MM.1S (cell line): Measurements from ENCODE around the gene DCLK1.

Source experiments
- DNase-seq: peaks from one replicate; pipeline ENCODE4 v3.0.0-alpha.2; 2015
- H2AFZ ChIP-seq: fragments of 300-600 bp; sonication (generic); 2 replicates; pipeline ENCODE4 v1.6.0; 2016; ENCODE audit warnings: antibody characterized with exemption, low read length
- H3F3A ChIP-seq: fragments of 300-600 bp; sonication (generic); 2 replicates; pipeline ENCODE4 v1.6.1; 2016; ENCODE audit warnings: mild to moderate bottlenecking, antibody characterized with exemption, low read length, moderate library complexity, mixed read lengths; ENCODE audit not compliant: insufficient read depth
- H3K27ac ChIP-seq: fragments of 300-600 bp; sonication (generic); 2 replicates; pipeline ENCODE4 v1.5.1; 2016; ENCODE audit warnings: mild to moderate bottlenecking, low read length
- H3K27me3 ChIP-seq: fragments of 300-600 bp; sonication (generic); replicated peaks from 2 replicates; pipeline ENCODE4 v1.6.0; 2016; ENCODE audit warnings: low read length; ENCODE audit not compliant: insufficient read depth
- H3K36me3 ChIP-seq: fragments of 300-600 bp; sonication (generic); replicated peaks from 2 replicates; pipeline ENCODE4 v1.6.1; 2016; ENCODE audit warnings: mild to moderate bottlenecking, low read length, mixed read lengths; ENCODE audit not compliant: insufficient read depth
- H3K4me1 ChIP-seq: fragments of 300-600 bp; sonication (generic); 2 replicates; pipeline ENCODE4 v1.6.1; 2016; ENCODE audit warnings: low read length, mixed read lengths
- H3K4me2 ChIP-seq: fragments of 300-600 bp; sonication (generic); 2 replicates; pipeline ENCODE4 v1.6.0; 2016; ENCODE audit warnings: low read depth, low read length
- H3K4me3 ChIP-seq: fragments of 300-600 bp; sonication (generic); 2 replicates; pipeline ENCODE4 v1.5.1; 2016; ENCODE audit warnings: low read length, mixed read lengths
- H3K79me2 ChIP-seq: fragments of 300-600 bp; sonication (generic); 2 replicates; pipeline ENCODE4 v1.6.1; 2016; ENCODE audit warnings: mixed run types, low read length, mixed read lengths
- H3K9ac ChIP-seq: fragments of 300-600 bp; sonication (generic); 2 replicates; pipeline ENCODE4 v1.6.1; 2016; ENCODE audit warnings: low read length, mixed read lengths
- H3K9me2 ChIP-seq: fragments of 300-600 bp; sonication (generic); replicated peaks from 2 replicates; pipeline ENCODE4 v1.6.1; 2016; ENCODE audit warnings: mild to moderate bottlenecking, low read length, mixed read lengths; ENCODE audit not compliant: insufficient read depth
- H3K9me3 ChIP-seq: fragments of 300-600 bp; sonication (generic); replicated peaks from 2 replicates; pipeline ENCODE4 v1.6.1; 2016; ENCODE audit warnings: mild to moderate bottlenecking, low read length, mixed read lengths; ENCODE audit not compliant: insufficient read depth
- H4K20me1 ChIP-seq: fragments of 300-600 bp; sonication (generic); 2 replicates; pipeline ENCODE4 v1.6.1; 2016; ENCODE audit warnings: mild to moderate bottlenecking, low read length, moderate library complexity, mixed read lengths; ENCODE audit not compliant: insufficient read depth
- EZH2 ChIP-seq: fragments of 300-600 bp; sonication (generic); optimal IDR thresholded peaks from 2 replicates; pipeline ENCODE3; 2017; ENCODE audit warnings: low read depth, mild to moderate bottlenecking, antibody characterized with exemption, low read length, mixed read lengths
- EZH2phosphoT487 ChIP-seq: fragments of 300-600 bp; sonication (generic); IDR thresholded peaks from 2 replicates; pipeline ENCODE4 v1.6.1; 2018; ENCODE audit warnings: antibody characterized with exemption, low read length
- TF ChIP-seq, protein P1 (sequence below): fragments of 300-600 bp; sonication (generic); IDR thresholded peaks from 2 replicates; pipeline ENCODE4 v1.5.1; 2016; ENCODE audit warnings: antibody characterized with exemption, low read length, mixed read lengths

Gene DCLK1

DNA sequence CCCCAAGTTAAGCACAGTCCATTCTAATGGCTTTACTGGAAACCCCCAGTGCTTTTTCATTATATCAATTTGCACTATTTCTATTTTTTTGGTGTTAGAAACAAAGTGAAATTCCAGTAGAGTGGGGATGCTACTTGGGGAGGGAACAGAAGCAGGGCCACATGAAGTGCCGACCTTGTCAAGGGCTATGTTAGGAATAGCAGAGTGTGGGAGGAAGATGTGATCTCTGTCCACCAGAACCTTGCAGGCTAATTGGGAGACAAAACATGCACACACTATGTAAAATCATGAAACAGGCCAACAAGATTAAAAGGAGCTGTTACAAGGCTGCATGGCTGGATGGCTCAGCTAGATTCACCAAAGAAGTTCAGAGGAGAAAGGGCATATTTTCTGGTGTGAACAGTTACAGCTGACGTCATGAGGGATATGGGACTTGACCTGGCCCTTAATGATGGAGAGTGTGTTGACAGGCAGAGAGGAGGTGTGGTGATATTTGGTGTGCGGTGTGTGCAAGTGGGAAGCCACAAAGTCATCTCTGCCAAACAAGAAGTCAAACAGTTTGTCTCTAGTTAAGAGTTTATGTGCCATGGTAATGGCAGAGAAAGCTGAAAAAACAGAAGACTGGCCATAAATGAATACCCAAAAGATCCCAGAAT lies 336.3 kb downstream of the DCLK1 start:
- Histone ChIP-seq H4K20me1 (no peaks in the 10 kb centered on the region), H3K36me3 (no peaks in the 10 kb centered on the region), H3K27ac (no peak overlapping the region), H3K27me3 (no peaks in the 10 kb centered on the region), H3K4me1 (no peaks in the 10 kb centered on the region), H3K79me2 (no peaks in the 10 kb centered on the region), H3F3A (no peaks in the 10 kb centered on the region), H3K9me3 (no peaks in the 10 kb centered on the region), H3K9ac (no peak overlapping the region), H2AFZ (no peak overlapping the region), H3K9me2 (no peaks in the 10 kb centered on the region), H3K4me2 (no peak overlapping the region), H3K4me3 (no peak overlapping the region)
- TF ChIP-seq EZH2phosphoT487 (no peak), EZH2 (no peak)
- TF ChIP-seq, protein P1, sequence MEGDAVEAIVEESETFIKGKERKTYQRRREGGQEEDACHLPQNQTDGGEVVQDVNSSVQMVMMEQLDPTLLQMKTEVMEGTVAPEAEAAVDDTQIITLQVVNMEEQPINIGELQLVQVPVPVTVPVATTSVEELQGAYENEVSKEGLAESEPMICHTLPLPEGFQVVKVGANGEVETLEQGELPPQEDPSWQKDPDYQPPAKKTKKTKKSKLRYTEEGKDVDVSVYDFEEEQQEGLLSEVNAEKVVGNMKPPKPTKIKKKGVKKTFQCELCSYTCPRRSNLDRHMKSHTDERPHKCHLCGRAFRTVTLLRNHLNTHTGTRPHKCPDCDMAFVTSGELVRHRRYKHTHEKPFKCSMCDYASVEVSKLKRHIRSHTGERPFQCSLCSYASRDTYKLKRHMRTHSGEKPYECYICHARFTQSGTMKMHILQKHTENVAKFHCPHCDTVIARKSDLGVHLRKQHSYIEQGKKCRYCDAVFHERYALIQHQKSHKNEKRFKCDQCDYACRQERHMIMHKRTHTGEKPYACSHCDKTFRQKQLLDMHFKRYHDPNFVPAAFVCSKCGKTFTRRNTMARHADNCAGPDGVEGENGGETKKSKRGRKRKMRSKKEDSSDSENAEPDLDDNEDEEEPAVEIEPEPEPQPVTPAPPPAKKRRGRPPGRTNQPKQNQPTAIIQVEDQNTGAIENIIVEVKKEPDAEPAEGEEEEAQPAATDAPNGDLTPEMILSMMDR: no peak
- DNase-seq: no peak

- H4K20me1 ChIP-seq: no peaks in the 10 kb centered on the region
- TF ChIP-seq EZH2: no peak
- TF ChIP-seq EZH2phosphoT487: no peak
- no peaks in the 10 kb centered on the region for H3K27me3 ChIP-seq
- no peaks in the 10 kb centered on the region for H3K4me1 ChIP-seq
- no peak overlapping the region for H3K9ac ChIP-seq
- H3K4me3 ChIP-seq: no peak overlapping the region
- no peaks in the 10 kb centered on the region for H3K9me3 ChIP-seq
- no peak for DNase-seq
- no peak overlapping the region for H2AFZ ChIP-seq
- H3K79me2 ChIP-seq: no peaks in the 10 kb centered on the region
- H3K36me3 ChIP-seq: no peaks in the 10 kb centered on the region
- no peak overlapping the region for H3K4me2 ChIP-seq
- no peaks in the 10 kb centered on the region for H3K9me2 ChIP-seq
- no peak overlapping the region for H3K27ac ChIP-seq
- H3F3A ChIP-seq: no peaks in the 10 kb centered on the region
These were observed 337.4 kb downstream of the DCLK1 start for GRCh38 chr13:35793823-35794222.

DNA sequence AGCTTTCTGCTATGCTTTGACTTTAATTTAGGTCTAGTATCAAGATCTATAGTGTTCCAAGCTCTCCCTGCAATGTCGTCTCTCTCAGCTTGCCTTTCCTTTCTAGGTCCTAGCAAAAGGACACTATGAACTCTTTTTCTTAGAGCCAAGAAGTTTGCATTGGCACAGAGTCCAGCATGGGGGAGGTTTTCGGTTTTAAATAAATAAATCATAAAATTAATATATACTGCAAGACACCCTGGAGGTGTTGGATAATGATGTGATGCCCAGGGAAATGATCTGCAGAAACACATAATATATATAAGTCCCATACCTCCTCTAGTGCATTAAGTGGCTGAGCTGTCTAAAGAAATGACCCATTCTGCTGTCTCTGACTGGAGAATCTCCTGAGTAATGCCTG lies 338.3 kb downstream of the DCLK1 start:
- Histone ChIP-seq H3K9me3 (no peaks in the 10 kb centered on the region), H3K9ac (no peak overlapping the region), H3K9me2 (no peaks in the 10 kb centered on the region), H3K79me2 (no peaks in the 10 kb centered on the region), H3K4me3 (no peak overlapping the region), H4K20me1 (no peaks in the 10 kb centered on the region), H3K27me3 (no peaks in the 10 kb centered on the region), H2AFZ (no peak overlapping the region), H3K36me3 (no peaks in the 10 kb centered on the region), H3F3A (no peaks in the 10 kb centered on the region), H3K4me2 (no peak overlapping the region), H3K4me1 (no peaks in the 10 kb centered on the region), H3K27ac (no peak overlapping the region)
- DNase-seq: no peak
- TF ChIP-seq, protein P1: no peak
- no peak for TF ChIP-seq EZH2phosphoT487
- TF ChIP-seq EZH2: no peak

DNA sequence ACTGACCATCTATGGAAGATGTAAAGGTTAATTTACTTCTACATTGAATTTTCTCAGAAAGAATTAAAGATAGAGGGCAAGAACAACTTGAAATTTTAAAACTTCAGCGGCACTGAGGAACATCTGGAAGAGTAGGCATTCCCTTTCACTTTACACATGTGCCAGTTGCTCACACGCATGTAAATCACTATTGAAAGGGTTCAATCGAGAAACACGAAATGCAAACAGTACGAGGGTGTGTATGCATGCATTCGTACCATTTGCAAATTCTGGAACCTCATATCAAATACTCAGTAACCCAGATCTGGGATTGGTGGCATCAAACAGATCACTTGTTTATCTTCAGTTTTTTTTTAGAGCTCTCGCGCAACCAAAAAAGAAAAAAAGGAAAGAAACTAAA lies 339.2 kb downstream of the DCLK1 start:
- DNase-seq: no peak
- no peak overlapping the region for H3K4me2 ChIP-seq
- H3K4me3 ChIP-seq: no peak overlapping the region
- H3K9ac ChIP-seq: no peak overlapping the region
- no peaks in the 10 kb centered on the region for H3K9me2 ChIP-seq
- H3K36me3 ChIP-seq: no peaks in the 10 kb centered on the region
- no peak overlapping the region for H2AFZ ChIP-seq
- TF ChIP-seq EZH2: no peak
- TF ChIP-seq, protein P1: no peak
- TF ChIP-seq EZH2phosphoT487: no peak
- no peak overlapping the region for H3K27ac ChIP-seq
- H4K20me1 ChIP-seq: no peaks in the 10 kb centered on the region
- no peaks in the 10 kb centered on the region for H3K9me3 ChIP-seq
- no peaks in the 10 kb centered on the region for H3K27me3 ChIP-seq
- no peaks in the 10 kb centered on the region for H3K4me1 ChIP-seq
- no peaks in the 10 kb centered on the region for H3F3A ChIP-seq
- H3K79me2 ChIP-seq: no peaks in the 10 kb centered on the region
